ENCODE results near the gene PTPRJ. TPM values are rescaled to one million over a fixed set of nuclear protein-coding genes. Genes with fewer than 3 reads are reported as not detected.

Gene PTPRJ
- total and polyA plus RNA-seq, 4 donors, result 4.1 to 24.7 (median 14.6) TPM

DNA sequence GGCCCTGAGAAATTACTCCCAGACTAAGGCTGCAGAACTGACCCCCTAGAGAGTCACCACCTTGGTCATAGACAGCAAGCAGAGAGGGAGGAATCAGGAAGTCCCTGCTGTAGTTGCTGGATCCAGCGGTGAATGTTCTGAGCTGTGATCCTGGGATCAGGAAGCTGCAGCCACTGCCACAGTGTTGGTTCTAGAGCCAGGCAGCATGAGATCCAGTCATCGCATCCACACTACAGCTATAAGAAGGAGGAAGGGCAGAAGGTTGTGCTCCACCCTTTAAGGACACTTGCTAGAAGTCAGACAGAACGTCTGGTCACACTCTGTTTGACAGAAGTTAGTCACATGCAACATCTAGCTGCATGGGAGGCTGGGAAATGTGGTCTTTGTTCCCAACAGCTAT, 131.5 kb downstream of the PTPRJ start:
- H3K4me1 ChIP-seq (ENCODE audit: control insufficient read depth in 4 of 4, insufficient read depth in 4 of 4, low read length in 3 of 4), result peaks cover 0 to 30% (median 26%) of the 10 kb centered on the region in 4 donors
- no peak overlapping the region for H3K27ac ChIP-seq (ENCODE audit: low read depth in 1 of 2, low read length in 2 of 2)
- 70% methylated on average over 3 of the region's 3 CpGs for WGBS
- peaks cover 0 to 4% (median 0%) of the 10 kb centered on the region in 4 donors for H3K9me3 ChIP-seq (ENCODE audit: control insufficient read depth in 4 of 4, low read length in 3 of 4)
- H3K9ac ChIP-seq (ENCODE audit: low read depth in 1 of 2, low read length in 2 of 2), result no peak overlapping the region
- no peak for DNase-seq (ENCODE audit: low spot score)
- H3K36me3 ChIP-seq (ENCODE audit: control insufficient read depth in 4 of 4, insufficient read depth in 3 of 4, low read depth in 1 of 4, low read length in 3 of 4), result peaks cover 0 to 10% (median 1%) of the 10 kb centered on the region in 4 donors
- H3K27me3 ChIP-seq (ENCODE audit: control insufficient read depth in 4 of 4, insufficient read depth in 4 of 4, low read length in 3 of 4), result no peaks in the 10 kb centered on the region
- no peak overlapping the region for H3K4me3 ChIP-seq (ENCODE audit: low read depth in 1 of 3, low read length in 3 of 3)
- no peak for TF ChIP-seq NR2F2 (IDR thresholded peaks at IDR 0.05)
- no peak for TF ChIP-seq GABPA (IDR thresholded peaks at IDR 0.05 in 1 of 2, conservative IDR thresholded peaks at IDR 0.05 in 1 of 2)
- TF ChIP-seq JUND (IDR thresholded peaks at IDR 0.05), result no peak
- TF ChIP-seq ZBTB33 (IDR thresholded peaks at IDR 0.05), result no peak

DNA sequence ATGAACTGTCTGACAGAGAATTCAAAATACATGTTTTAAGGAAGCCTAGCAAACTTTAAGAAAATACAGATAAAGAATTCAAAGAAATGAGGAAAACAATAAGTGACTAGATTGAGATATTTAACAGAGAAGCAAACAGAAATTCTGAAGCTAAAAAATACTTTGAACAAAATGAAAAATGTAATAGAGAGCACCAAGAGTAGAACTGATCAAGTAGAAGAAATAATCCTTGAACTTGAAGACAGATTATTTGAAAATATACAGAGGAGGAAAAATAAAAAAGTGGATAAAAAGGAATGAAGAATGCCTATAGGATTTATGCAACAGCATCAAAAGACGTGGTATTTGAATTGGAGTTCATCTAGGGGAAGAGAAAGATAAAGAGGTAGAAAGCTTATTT, 134.4 kb downstream of the PTPRJ start:
- Histone ChIP-seq H3K27ac (ENCODE audit: low read depth in 1 of 2, low read length in 2 of 2) (no peak overlapping the region), H3K4me1 (ENCODE audit: control insufficient read depth in 4 of 4, insufficient read depth in 4 of 4, low read length in 3 of 4) (peaks cover 0 to 2% (median 1%) of the 10 kb centered on the region in 4 donors), H3K9ac (ENCODE audit: low read depth in 1 of 2, low read length in 2 of 2) (no peak overlapping the region), H3K9me3 (ENCODE audit: control insufficient read depth in 4 of 4, low read length in 3 of 4) (peaks cover 0 to 4% (median 0%) of the 10 kb centered on the region in 4 donors), H3K27me3 (ENCODE audit: control insufficient read depth in 4 of 4, insufficient read depth in 4 of 4, low read length in 3 of 4) (no peaks in the 10 kb centered on the region), H3K4me3 (ENCODE audit: low read depth in 1 of 3, low read length in 3 of 3) (no peak overlapping the region), H3K36me3 (ENCODE audit: control insufficient read depth in 4 of 4, insufficient read depth in 3 of 4, low read depth in 1 of 4, low read length in 3 of 4) (peaks cover 0 to 16% (median 3%) of the 10 kb centered on the region in 4 donors)
- TF ChIP-seq RXRA (IDR thresholded peaks at IDR 0.05) (no peak), ZBTB33 (IDR thresholded peaks at IDR 0.05) (no peak), NR2F2 (IDR thresholded peaks at IDR 0.05) (no peak), RAD21 (IDR thresholded peaks at IDR 0.05) (no peak), FOXA2 (IDR thresholded peaks at IDR 0.05) (no peak), FOXA1 (IDR thresholded peaks at IDR 0.05) (no peak), HNF4A (conservative IDR thresholded peaks at IDR 0.05) (no peak)
- no peak for DNase-seq (ENCODE audit: low spot score)
- WGBS, result 95% methylated on average over 1 of the region's 1 CpG

GRCh38 chr11:48116437-48117228, 136.3 kb downstream of the PTPRJ start:
- Histone ChIP-seq H3K9me3 (ENCODE audit: control insufficient read depth in 4 of 4, low read length in 3 of 4) (peaks cover 0 to 4% (median 0%) of the 10 kb centered on the region in 4 donors), H3K4me1 (ENCODE audit: control insufficient read depth in 4 of 4, insufficient read depth in 4 of 4, low read length in 3 of 4) (no peaks in the 10 kb centered on the region), H3K9ac (ENCODE audit: low read depth in 1 of 2, low read length in 2 of 2) (no peak overlapping the region), H3K27me3 (ENCODE audit: control insufficient read depth in 4 of 4, insufficient read depth in 4 of 4, low read length in 3 of 4) (no peaks in the 10 kb centered on the region), H3K36me3 (ENCODE audit: control insufficient read depth in 4 of 4, insufficient read depth in 3 of 4, low read depth in 1 of 4, low read length in 3 of 4) (peaks cover 2 to 18% (median 9%) of the 10 kb centered on the region in 4 donors), H3K27ac (ENCODE audit: low read depth in 1 of 2, low read length in 2 of 2) (no peak overlapping the region), H3K4me3 (ENCODE audit: low read depth in 1 of 3, low read length in 3 of 3) (no peak overlapping the region)
- DNase-seq (ENCODE audit: low spot score), result no peak
- no peak for TF ChIP-seq EGR1 (IDR thresholded peaks at IDR 0.05; ENCODE audit: low read depth in 2 of 2)
- peak; percentile 15 to 61 for TF ChIP-seq RAD21 (IDR thresholded peaks at IDR 0.05)
- peak; percentile 45 for TF ChIP-seq CTCF (IDR thresholded peaks at IDR 0.05; ENCODE audit: low read depth, low read length, missing input control)
- TF ChIP-seq NR2F2 (IDR thresholded peaks at IDR 0.05), result no peak
- no peak for TF ChIP-seq TAF1 (conservative IDR thresholded peaks at IDR 0.05)
- TF ChIP-seq ATF3 (IDR thresholded peaks at IDR 0.05), result no peak
- TF ChIP-seq RXRA (IDR thresholded peaks at IDR 0.05), result no peak
- TF ChIP-seq JUND (IDR thresholded peaks at IDR 0.05), result no peak
- TF ChIP-seq SP1 (IDR thresholded peaks at IDR 0.05), result no peak

Data from liver (tissue), 9 donors.